NCI-H69 (cell line): ENCODE results near the gene SLC27A1.
"Not testable (repeated sequence)": the region's sequence is repeated elsewhere in the genome, so short reads cannot be mapped to it uniquely, and the experiment has no call there.

Experiments
- DNase-seq: peaks from one replicate; lab custom pipeline; 2025; lab: John Stamatoyannopoulos, UW

The SLC27A1 gene

DNA sequence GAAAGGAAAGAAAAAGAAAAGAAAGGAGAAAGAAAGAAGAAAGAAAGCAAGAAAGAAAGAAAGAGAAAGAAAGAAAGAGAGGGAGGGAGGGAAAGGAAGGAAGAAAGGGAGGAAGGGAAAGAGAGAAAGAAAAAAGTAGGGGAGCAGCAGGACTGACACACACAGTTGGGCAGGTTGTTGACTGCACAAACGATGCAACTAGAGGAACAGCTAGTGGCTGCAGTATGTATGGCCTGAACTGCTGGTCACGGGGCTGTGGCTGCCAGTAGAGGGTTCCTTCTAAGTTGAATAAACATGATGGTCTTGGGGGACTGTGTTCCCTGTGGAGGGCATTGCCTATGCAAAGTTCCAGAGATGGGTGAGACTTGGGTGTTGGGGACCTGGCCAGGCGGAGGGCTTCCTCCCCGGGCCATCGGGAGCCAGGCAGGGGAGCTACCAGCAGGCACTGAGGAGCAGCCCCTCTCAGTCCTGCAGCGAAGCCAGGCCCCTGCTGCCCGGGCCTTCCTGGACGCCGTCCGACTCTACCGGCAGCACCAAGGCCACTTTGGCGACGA is 68.4 kb downstream of the SLC27A1 start:
- DNase-seq = peak; percentile 22

DNA sequence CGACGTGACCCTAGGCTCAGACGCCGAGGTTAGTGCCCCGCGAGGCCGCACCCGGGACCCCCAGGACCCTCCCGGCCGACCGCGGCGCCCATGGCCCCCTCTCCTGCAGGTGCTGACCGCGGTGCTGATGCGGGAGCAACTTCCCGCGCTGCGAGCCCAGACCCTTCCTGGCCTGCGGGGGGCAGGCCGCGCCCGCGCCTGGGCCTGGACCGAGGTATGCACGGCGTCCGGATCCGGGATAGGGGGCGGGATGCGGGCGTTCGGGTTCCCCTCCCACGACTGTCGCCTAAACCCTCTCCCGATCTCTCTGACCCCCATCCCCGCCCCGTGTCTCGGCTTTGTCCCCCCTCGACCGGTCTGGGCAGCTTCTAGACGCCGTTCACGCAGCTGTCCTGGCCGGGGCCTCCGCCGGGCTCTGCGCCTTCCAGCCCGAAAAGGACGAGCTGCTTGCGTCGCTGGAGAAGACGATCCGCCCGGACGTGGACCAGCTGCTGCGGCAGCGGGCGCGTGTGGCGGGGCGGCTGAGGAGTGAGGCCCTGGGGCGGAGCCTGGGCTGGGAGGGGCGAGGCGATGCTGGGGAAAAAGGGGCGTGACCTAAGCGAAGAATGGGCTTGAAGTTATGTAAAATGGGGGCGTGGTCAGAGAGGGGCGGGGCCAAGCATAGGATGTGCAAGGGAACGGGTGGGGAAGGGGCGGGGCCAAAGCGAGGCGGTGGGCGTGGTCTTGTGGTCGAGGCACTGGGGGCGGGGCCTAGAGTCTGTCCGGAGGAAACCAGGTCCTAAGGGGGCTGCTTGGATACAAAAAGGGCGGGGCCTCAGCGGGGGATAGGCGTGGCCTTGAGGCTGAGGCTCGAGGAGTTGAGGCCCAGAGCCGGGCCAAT is 69.2 kb downstream of the SLC27A1 start:
- peak; percentile 96 for DNase-seq

DNA sequence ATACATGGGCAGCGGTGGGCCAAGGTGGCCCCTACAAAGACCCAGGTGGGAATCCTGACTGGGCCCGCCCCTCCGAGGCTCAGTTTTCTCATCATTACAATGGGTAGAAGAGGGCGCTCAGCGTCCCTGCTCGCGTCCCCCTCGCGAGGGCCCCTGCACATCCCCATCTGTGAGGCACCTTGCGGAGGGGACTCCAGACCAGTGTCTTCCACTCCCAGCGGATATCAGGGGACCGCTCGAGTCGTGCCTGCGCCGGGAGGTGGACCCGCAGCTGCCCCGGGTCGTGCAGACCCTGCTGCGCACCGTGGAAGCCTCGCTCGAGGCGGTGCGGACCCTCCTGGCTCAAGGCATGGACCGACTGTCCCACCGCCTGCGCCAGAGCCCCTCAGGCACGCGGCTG is 69.8 kb downstream of the SLC27A1 start:
- no peak for DNase-seq

DNA sequence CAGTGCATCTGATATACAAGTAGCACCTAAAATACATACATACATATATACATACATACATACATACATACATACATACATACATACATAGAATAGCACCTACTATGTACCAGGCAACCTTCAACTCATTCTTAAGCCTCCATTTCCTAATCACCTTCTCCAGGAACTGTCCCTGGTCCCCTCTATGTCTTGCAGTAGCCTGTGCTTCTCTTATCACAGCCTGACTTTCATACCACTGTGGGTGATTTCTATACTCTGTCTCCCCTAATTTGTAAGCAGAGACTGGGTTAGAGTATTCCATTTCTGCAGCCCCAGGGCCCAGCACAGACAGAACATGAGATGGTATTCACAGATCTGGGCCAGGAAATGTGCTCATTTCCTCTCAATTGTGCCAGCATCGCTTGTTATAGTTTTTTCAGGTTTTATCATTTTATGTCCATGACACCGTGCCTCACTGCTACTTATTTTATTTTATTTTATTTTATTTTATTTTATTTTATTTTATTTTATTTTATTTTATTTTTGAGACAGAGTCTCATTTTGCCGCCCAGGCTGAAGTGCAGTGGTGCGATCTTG is 70.9 kb downstream of the SLC27A1 start:
- no peak for DNase-seq

DNA sequence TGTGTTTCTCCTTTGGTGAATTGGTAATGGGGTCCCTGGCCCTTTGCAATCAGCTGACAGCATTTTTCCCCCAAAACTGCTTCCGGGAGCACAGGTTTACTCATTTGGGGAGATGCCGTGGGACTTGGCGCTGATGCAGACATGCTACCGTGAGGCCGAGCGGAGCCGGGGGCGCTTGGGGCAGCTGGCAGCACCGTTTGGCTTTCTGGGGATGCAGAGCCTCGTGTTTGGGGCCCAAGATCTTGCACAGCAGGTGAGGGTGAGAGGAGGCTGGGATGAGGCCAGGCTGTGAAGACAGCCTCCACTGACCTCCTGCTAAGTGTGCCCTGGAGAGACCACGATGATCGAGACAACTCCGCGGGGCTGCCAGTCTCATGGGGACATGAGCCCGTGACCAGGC is 71.7 kb downstream of the SLC27A1 start:
- no peak for DNase-seq

DNA sequence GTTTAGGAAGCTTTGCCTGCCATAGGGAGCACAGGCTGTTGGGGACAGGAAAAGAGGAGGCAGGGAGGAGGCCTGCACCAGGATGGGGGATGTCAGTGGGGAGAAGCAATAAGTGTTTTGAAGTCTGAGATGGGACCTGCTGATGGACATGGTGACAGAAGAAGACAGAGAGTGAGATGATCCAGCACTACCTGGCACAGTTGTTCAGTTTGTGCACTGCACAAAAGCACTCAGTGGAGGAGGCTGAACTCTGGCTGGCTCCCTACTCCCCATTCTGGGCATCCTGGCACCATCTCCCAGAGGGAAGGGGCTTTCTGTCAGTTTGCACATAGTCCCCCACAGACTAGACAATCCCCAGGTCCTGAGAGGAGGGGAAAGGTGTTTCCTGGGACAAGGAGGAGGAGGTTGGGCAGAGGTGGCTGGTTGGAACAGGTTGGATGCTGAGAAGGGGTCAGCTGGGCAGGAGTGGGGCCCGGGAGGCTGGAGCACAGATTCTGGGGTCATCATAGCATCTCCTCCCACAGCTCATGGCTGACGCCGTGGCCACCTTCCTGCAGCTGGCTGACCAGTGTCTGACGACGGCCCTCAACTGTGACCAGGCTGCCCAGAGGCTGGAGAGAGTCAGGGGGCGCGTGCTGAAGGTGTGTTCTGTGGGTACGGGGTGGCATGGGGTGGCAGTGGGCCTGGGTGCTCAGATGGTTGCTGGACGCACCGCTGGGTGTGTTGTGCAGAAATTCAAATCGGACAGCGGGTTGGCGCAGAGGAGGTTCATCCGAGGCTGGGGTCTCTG is 72.7 kb downstream of the SLC27A1 start:
- no peak for DNase-seq

DNA sequence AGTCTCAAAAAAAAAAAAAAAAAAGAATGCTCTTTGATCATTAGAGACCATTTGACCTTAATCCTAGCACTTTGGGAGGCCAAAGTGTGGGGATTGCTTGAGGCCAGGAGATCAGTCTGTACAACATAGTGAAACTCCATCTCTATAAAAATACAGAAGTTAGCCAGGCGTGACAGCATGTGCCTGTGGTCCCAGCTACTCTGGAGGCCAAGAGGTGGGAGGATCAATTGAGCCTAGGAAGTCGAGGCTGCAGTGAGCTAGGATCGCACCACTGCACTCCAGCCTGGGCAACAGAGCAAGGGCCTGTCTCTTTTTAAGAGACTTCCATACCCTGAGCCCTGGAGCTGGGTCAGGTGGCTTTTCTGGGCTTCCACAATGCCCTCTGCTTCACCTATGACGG is 73.7 kb downstream of the SLC27A1 start:
- no peak for DNase-seq

DNA sequence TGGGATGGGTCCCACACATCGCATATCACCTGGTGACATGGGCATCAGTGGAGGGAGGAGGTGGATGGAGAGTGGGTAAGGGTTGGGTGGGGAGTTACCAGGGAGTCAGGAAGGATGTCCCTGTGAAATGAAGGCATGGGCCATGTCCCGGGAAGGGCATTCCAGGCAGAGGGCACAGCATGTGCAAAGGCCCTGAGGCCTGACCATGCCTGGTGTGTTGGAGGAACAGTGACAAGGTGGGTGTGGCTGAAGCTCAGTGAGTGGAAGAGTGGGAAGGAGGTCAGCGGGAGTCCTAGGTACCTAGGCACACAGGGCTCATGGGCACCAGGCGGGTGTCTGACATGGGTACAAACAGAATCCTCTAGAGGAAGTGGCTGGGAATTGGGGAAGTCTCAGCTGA is 74.1 kb downstream of the SLC27A1 start:
- DNase-seq = no peak

DNA sequence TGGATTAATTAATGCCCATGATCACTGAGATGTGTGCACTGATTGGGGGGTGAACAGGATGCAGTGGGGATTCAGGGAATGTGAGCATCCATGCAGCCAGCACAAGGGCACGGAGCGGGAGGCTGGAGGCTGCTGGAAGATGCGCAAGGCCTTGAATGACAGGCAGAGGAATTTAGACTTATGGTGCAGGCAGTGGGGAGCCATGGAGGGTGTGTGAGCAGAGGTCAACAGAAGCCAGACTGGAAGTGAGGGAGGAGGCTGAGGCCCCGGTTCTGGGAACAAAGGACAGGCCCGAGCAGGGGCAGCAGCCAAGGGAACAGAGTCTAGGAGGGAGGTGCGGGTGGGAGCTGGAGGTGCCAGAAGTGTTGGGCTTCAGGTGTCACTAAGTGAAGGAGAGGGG is 77.8 kb downstream of the SLC27A1 start:
- DNase-seq = no peak

DNA sequence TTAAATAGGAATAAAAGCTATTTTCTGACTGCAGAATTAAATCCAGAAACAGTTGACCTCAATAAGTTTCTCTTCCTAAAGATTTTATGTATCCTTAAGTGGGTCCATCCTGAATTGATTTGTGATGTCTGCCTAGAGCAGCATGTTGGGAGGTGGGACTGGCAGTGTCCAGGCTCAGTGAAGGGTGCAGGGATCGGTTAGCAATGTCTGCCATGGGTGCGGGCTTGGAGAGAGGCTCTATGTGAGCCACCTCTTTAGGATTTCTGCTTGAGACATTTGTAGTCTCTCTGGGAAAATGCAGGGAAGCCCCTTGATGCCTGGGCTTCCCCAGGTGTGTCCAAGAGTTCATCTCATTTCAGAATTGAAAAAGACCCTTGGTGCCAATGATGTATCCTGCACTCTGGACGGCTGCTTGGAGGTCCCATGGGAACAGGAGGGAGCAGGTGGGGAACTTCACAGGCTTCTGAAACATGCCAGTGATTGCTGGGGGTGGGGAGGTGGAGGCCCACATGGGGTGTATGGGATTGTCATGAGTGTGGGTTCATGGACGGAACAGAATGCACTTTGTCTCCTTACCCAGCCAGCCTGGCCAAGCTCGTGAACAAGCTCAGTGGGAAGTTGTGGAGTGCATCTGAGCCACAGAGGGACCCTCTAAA is 78.9 kb downstream of the SLC27A1 start:
- DNase-seq = peak; percentile 27

DNA sequence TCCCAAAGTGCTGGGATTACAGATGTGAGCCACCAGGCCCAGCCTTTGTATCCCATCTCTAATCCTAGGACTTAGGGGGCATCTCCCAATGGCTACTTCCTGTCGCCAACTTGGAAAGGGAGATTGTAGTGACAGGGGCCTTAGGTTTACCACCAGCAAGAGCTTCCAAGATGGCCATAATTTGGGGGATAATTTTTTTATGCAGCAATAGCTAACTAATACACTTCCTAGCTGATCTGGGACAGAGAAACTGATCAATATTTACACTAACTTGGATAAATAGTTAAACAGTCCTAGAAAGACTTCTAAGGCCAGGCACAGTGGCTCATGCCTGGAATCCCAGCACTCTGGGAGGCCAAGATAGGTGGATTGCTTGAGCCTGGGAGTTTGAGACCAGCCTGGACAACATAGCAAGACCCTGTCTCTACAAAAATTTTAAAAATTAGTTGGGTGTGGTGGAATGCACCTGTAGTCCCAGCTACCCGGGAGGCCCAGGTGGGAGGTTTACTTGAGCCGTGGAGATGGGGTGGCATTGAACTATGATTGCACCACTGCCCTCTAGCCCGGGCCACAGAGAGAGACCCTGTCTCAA is 79.8 kb downstream of the SLC27A1 start:
- no peak for DNase-seq

DNA sequence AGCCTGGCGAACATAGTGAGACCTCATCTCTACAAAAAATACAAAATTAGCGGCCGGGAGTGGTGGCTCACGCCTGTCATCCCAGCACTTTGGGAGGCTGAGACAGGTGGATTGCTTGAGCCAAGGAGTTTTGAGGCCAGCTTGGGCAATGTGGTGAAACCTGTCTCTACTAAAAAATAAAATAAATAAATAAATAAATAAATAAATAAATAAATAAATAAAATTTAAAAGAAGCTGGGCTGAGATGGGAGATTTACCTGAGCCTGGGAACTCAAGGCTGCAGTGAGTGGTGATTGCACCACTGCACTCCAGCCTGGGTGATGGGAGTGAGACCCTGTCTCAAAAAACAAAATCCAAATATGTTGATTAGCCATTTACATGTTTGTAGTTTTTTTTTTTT is 82.4 kb downstream of the SLC27A1 start:
- DNase-seq = not testable (repeated sequence)

DNA sequence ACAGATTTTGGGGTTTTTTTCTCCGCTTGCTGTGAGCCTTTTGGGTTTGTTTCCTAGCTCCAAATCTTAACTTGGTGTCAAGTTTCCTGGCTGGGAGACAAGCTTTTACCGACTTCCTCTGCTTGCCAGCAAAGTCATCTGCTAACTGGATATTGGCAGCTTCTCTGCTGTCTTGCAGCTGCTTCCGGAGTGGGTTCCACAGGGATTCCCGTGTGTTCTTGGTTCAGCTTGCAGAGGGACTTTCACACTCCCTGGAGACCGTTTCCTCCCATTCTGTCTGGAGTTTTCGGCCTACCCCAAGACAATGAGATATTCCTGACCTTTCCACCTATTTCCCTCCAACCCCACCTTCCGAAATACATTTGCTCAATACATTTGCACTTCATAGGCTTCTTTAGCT is 82.9 kb downstream of the SLC27A1 start:
- peak; percentile 75 for DNase-seq

DNA sequence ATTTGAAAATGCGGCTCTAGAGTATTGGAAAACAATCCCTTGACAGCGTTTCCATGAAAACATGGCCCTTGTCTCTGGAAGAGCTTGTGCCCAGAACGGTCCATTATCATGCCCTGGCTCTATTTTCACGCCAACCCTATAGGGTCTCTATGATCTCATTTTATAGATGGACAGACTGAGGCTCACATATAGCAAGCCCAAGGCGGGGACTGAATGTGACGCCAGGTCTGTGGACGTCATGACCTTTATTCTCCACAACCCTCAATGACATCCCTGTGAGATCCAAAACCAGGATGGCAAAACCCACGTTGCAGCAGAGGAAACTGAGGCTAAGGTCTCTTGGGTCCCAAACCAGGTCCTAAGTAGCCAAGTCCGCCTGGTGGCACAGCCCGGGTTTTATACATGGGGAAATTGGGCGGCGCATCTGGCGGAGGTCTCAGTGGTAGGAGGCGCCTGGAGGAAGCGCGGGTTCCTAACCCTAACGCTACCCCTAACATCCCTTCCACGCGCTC is 84.7 kb downstream of the SLC27A1 start:
- DNase-seq = no peak

DNA sequence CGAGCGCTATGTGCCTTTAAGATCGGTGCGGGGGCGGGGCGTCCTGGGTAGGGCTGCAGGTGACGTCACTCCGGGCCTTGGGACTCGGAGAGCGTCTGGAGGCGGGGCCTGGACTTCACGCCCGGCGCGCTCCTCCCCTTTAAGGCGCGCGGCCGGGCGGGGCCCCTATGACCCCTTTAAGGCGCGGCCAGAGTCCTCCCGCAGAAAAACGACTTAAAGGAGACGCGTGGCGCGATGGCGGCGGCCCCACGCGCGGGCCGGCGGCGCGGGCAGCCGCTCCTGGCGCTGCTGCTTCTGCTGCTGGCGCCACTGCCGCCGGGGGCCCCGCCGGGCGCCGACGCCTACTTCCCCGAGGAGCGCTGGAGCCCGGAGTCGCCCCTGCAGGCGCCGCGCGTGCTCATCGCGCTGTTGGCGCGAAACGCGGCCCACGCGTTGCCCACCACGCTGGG is 85.2 kb downstream of the SLC27A1 start, which contains the start of gene COLGALT1:
Gene COLGALT1 (plus strand): TSS at position 170 of the 449 bp plus-strand sequence. CDS start 65 bp downstream, at position 235.
- peak; percentile 99 for DNase-seq
